NOMO-1 treated with DMSO at 0.1 percent for 48 hours (cell line): ENCODE results near the gene SEMA6A.
A peak's percentile ranks its signal among the peaks of the same experiment; 100 is the strongest.

ENCODE experiments used
- DNase-seq: peaks from one replicate; lab custom pipeline; 2025; ENCODE audit not compliant: unreplicated experiment; lab: John Stamatoyannopoulos, UW

Gene SEMA6A

DNA sequence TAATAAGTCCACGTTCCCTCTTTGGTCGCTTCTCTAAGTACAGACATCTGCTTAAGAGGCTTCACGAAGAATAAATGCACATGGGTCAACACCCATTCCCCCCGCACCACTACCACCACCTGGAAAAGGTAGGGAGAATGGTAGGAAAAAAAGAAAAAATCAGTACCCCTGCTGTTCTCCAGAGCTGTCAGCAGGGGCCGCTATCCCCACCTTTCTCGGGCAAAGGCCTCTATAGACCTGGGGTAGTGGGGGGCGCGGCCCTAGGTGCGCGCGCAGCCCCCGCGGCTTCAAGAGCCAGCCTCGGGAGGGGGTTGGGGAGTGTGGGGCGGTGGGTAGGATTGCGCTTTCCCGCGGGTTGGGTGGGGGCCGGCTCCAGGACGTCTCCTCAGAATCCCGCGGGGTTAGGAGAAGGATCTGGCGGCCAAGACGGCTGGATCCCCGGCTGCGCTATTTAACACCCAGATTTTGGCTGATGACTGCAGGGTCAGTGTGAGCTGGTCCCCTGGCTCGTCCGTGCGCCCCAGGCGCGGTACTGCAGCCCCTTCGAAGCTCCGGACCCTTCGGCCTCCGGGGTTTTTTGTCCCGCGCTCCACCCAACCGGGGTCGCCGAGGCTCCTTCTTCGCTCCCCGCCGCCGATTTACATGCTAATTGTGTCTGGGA is 1.6 kb upstream of the SEMA6A start:
- peak; percentile 18 for DNase-seq

DNA sequence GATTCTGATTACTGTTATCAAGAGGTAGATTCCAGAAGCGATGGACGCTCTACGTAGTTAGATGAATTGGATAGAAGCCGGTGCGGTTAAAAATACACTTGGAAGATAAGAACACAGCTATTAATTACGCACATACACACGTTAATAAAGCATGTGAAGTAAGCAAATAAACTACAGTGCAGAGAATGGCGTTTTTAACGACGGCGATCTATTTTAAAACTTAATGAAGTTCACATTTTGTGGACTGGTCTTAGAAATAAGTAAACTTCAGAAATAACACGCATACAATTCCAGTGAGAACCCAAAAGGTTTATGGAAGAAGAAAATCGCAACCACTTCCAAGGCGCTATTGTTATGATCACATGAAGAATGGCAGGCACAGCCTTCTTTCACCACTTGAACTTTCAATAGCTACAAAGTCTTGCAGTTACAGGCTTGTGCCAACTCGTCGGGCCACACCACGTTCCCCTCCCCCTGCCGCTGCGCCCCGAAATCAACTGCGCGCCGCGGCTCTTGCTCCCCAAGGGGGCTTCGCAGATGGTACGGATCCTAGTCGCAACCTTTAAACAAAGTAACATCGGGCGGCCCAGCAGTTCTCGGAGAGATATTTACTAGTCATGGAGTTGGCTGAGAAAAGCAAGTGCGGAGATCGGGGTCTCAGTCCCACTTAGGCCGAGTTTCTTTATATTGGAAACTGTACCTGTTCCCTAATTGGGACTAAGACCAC is 866 bp upstream of the SEMA6A start:
- DNase-seq = no peak

GRCh38 chr5:116573702-116574366 is 789 bp downstream of the SEMA6A start:
- no peak for DNase-seq

- no peak for DNase-seq
Observed at GRCh38 chr5:116573279-116573701, 1.3 kb downstream of the SEMA6A start.

- no peak for DNase-seq
Observed at GRCh38 chr5:116572350-116573278, 2.0 kb downstream of the SEMA6A start.

DNA sequence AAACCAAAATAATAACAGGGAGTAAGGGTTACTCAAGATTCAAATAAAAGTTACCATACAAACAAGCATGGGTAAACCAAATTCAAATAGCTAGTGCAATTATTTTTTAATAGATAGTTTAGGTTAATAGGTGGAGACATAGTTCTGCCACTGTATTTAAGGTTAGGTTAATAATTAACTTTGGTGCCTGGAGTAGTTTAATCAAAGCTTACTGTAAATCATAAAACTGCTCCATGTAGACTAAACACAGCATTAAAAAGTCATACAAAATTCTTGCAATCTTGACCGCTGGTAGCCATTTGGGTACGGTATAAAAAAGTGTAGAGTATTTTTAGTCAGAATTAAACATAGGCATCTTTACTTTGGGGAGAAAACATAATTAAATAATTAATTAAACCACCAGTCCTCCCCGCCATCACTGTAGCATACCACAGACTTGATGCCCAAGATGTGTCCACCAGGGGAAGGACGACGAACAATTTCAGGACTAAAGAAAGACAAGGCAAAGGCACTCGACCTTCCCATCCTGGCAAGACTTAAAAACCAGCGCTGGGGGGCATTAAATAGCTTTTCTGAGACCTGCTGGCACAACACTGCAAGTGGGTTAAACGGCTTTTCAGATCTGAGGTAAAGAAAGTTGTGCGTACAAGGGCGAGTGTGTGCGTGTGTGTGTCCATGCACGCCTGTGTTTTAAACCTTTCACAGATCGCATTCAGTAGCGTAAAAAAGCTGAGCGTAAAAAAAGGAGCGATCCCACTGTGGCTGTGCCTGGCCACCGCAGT is 2.9 kb downstream of the SEMA6A start:
- DNase-seq = no peak

DNA sequence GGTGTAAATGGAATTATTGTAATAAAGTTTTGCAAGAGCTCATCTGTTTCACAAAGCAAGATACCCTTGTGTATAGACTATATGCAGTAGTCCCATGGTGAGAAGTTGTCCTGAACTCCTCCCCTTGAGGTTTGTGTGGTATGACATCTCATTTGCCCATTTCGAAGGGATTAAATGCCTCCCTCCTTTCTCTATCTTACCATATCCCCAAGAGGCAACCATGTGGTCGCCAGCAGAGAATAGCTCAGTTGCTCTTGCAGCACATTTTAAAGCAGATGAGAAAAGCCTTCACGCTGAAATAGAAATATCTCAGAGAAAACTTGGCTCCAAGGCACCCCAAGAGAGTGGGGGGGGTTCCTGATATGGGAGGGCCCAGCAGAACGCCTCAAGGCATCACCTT is 4.6 kb downstream of the SEMA6A start:
- DNase-seq = no peak

GRCh38 chr5:116567106-116567505 is 7.5 kb downstream of the SEMA6A start:
- no peak for DNase-seq

DNA sequence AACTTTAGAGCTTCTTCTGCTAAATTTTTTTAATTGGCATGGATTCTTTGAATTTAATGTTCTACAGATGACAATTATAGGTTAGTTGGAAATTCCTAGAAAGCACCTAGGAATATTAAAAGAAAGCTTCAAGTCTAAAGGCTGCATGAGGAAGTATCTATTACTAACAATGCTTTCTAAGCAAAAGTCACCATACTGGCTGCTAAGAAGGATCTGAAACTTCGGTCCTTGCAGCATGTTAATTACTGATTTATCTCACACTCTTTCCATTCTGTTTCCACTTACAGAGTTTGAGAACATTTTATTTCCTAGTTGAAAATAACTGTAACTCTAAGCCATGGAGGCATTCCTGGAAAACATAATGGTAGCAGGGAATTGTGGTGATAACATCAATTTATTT is 8.4 kb downstream of the SEMA6A start:
- DNase-seq = peak; percentile 25

GRCh38 chr5:116564756-116565490 is 9.7 kb downstream of the SEMA6A start:
- no peak for DNase-seq

- peak; percentile 42 for DNase-seq
Observed at GRCh38 chr5:116564312-116564711, 10.3 kb downstream of the SEMA6A start.

- DNase-seq = no peak
Observed at GRCh38 chr5:116563736-116564308, 10.8 kb downstream of the SEMA6A start.

GRCh38 chr5:116562669-116563068 is 12.0 kb downstream of the SEMA6A start:
- DNase-seq = no peak

DNA sequence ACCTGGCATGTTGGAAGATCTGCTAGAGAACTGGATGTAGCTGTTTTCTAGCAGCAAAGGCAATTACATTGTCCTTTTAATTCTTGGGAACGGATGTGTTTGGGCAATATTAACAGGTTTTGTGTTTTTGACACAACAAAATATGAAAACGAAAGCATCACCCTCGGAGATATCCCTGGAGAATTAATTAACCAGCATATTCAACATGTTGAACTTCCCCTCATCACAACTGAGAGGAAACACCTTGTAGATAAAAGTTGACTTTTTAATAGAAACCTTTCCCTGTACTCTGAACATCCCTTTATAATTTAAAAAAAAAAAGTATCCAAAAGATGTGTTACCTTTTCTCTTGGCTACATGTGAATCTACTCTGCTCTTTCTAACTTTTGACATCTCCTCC is 13.0 kb downstream of the SEMA6A start:
- no peak for DNase-seq

GRCh38 chr5:116559673-116560164 is 14.9 kb downstream of the SEMA6A start:
- no peak for DNase-seq

- DNase-seq = no peak
Observed at GRCh38 chr5:116559239-116559638, 15.4 kb downstream of the SEMA6A start.

DNA sequence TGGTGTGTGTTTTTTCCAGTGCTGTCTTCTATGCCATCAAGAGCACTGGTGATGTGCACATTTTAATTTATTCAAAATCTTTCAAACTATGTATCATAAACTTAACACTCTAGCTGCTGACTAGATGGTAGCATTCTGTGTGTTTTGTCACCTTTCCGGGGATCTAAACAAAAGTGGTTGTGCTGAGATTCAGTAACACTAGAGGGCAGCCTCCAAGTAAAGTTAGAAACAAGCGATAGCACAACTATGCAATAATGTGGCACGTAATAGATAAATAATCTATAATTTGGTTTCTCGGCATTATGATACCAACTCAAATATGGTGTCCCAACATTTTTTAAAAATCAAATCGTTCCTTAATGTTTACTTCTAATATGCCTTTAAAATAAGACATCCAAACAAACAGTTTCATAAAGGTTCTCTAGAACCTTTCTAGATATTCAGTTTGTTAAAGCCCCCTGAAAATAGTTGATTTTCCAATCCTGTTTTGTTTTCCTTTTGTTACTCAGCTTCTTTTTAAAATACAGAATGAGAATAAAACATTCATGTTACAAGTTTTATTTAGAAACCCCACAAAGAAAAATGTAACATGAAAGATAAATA is 16.9 kb downstream of the SEMA6A start:
- DNase-seq = no peak

- DNase-seq = no peak
Observed at GRCh38 chr5:116554764-116555163, 19.9 kb downstream of the SEMA6A start.

DNA sequence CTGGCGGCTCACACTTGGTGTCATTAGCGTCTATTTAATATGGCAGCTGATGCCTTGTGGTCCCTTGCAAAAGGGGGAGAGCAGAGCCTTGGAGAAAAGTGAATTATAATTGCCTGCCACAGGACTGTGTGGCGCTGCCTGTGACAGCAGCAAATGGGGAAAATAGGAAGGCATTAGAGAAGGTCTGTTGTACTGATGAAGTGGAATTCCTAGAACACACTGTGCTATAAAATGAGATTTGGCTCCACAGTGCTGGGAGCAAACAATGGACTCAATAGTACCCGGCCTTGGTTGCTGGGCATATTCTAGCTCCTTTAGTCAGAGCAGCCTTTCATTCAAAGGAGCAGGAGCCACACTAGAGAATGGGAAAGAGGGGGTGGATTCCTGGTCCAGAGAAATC is 21.3 kb downstream of the SEMA6A start:
- DNase-seq = no peak
